Gastroesophageal sphincter (tissue), 4 donors: ENCODE data around the gene PCDHGB6. TPM values are rescaled to one million over a fixed set of nuclear protein-coding genes. Genes with fewer than 3 reads are reported as not detected.

Experiments used
- ATAC-seq: fragments of 150-250 bp; one replicate; pipeline ENCODE4 v1.9.1; 2016; ENCODE audit warnings: mild to moderate bottlenecking, moderate library complexity
- H3K27ac ChIP-seq, 4 donors: fragments of 200-600 bp; sonication (generic) in 3 of 4; 1 replicate in 3 of 4; 2 replicates in 1 of 4; pipeline ENCODE4 v1.5.1; 2016 to 2019
- H3K27me3 ChIP-seq: fragments of 200-600 bp; sonication (generic); one replicate; pipeline ENCODE4 v1.5.1; 2019
- H3K36me3 ChIP-seq, 2 donors: fragments of 200-600 bp; sonication (generic); one replicate each; pipeline ENCODE4 v1.5.1; 2019; ENCODE audit warnings: control low read depth in 1 of 2
- H3K4me1 ChIP-seq, 3 donors: fragments of 200-600 bp; sonication (generic); 1 replicate in 2 of 3; 2 replicates in 1 of 3; pipeline ENCODE4 v1.5.1; 2016 to 2019; ENCODE audit warnings: control low read depth in 2 of 3
- H3K4me3 ChIP-seq, 2 donors: fragments of 200-600 bp; sonication (generic); one replicate each; pipeline ENCODE4 v1.5.1; 2019; ENCODE audit warnings: mild to moderate bottlenecking in 1 of 2, moderate library complexity in 1 of 2
- H3K9me3 ChIP-seq, 3 donors: fragments of 200-600 bp; sonication (generic); one replicate each; pipeline ENCODE4 v1.5.1; 2017 to 2019; ENCODE audit warnings: control low read depth in 2 of 3
- CTCF ChIP-seq, 4 experiments: fragments of 200-600 bp in 2 of 4; fragments of 450-650 bp in 2 of 4; sonication (generic) in 1 of 4; IDR thresholded peaks; one replicate each; pipeline ENCODE4 v1.5.1; 2017 to 2019; ENCODE audit warnings: antibody characterized with exemption in 4 of 4, mild to moderate bottlenecking in 2 of 4, moderate library complexity in 2 of 4
- EP300 ChIP-seq: sonication (generic); formaldehyde crosslinking; IDR thresholded peaks from one replicate; pipeline ENCODE4 v1.6.1; 2017; ENCODE audit warnings: antibody characterized with exemption, mild to moderate bottlenecking
- POLR2A ChIP-seq, 2 donors: fragments of 450-650 bp; IDR thresholded peaks; one replicate each; pipeline ENCODE4 v1.6.1; 2017; ENCODE audit warnings: antibody characterized with exemption in 2 of 2, mild to moderate bottlenecking in 2 of 2, moderate library complexity in 1 of 2
- POLR2AphosphoS5 ChIP-seq: sonication (generic); formaldehyde crosslinking; IDR thresholded peaks from one replicate; pipeline ENCODE4 v1.6.1; 2017; ENCODE audit warnings: antibody characterized with exemption
- WGBS, 2 donors: methylation state at CpG; one replicate each; pipeline ENCODE4 v1.1.5; 2018; ENCODE audit warnings: low coverage in 1 of 2; 5-methylcytosine and 5-hydroxymethylcytosine counted together
- total RNA-seq, 4 donors: library from RNA; depleted of rRNA; stranded (reverse); fragments of >200 nt; gene quantifications; one replicate each; pipeline ENCODE4 v1.1.0, GENCODE V29; 2016

The PCDHGB6 gene
- total RNA-seq, 4 donors from 2014 or later: 5.7 to 11.7 (median 6.5) TPM

GRCh38 chr5:141434006-141434405, 26.2 kb downstream of the PCDHGB6 start:
- Histone ChIP-seq H3K4me3 (no peak overlapping the region), H3K4me1 (peaks cover 0 to 14% (median 0%) of the 10 kb centered on the region in 3 donors), H3K27me3 (no peaks in the 10 kb centered on the region), H3K9me3 (peaks cover 0 to 98% (median 11%) of the 10 kb centered on the region in 3 donors), H3K27ac (no peak overlapping the region), H3K36me3 (peaks cover 0 to 4% of the 10 kb centered on the region in 2 donors)
- TF ChIP-seq POLR2A (IDR thresholded peaks at IDR 0.05) (no peak), CTCF (IDR thresholded peaks at IDR 0.05) (no peak), POLR2AphosphoS5 (no peak), EP300 (no peak)
- no peak for ATAC-seq
- WGBS, 2 donors: 52 to 56% methylated on average over 2 of the region's 2 CpGs

GRCh38 chr5:141437221-141437620, 29.4 kb downstream of the PCDHGB6 start:
- Histone ChIP-seq H3K4me1 (no peaks in the 10 kb centered on the region), H3K9me3 (peaks cover 0 to 98% (median 2%) of the 10 kb centered on the region in 3 donors)
- WGBS, 2 donors: 72 to 91% methylated on average over 2 of the region's 2 CpGs

GRCh38 chr5:141439411-141440141, 31.8 kb downstream of the PCDHGB6 start:
- no peak for ATAC-seq
- WGBS, 2 donors: 63 to 75% methylated on average over 7 of the region's 10 CpGs
- Histone ChIP-seq H3K36me3 (peaks cover 0 to 19% of the 10 kb centered on the region in 2 donors), H3K4me1 (no peaks in the 10 kb centered on the region), H3K9me3 (peaks cover 0 to 92% (median 2%) of the 10 kb centered on the region in 3 donors), H3K27me3 (no peaks in the 10 kb centered on the region), H3K27ac (no peak overlapping the region), H3K4me3 (no peak overlapping the region)
- no peak for TF ChIP-seq POLR2AphosphoS5
- TF ChIP-seq POLR2A (IDR thresholded peaks at IDR 0.05): no peak
- no peak for TF ChIP-seq CTCF (IDR thresholded peaks at IDR 0.05)
- no peak for TF ChIP-seq EP300

More at GRCh38 chr5:141437221-141437620, 29.4 kb downstream of the PCDHGB6 start:
- H3K36me3 ChIP-seq: peaks cover 0 to 19% of the 10 kb centered on the region in 2 donors
- no peak for ATAC-seq
- H3K4me3 ChIP-seq: no peak overlapping the region
- TF ChIP-seq CTCF (IDR thresholded peaks at IDR 0.05) (no peak), EP300 (no peak), POLR2AphosphoS5 (no peak), POLR2A (IDR thresholded peaks at IDR 0.05) (no peak)
- no peaks in the 10 kb centered on the region for H3K27me3 ChIP-seq
- H3K27ac ChIP-seq: no peak overlapping the region

GRCh38 chr5:141440341-141440740, 32.5 kb downstream of the PCDHGB6 start:
- H3K27ac ChIP-seq: no peak overlapping the region
- no peaks in the 10 kb centered on the region for H3K4me1 ChIP-seq
- no peaks in the 10 kb centered on the region for H3K27me3 ChIP-seq
- no peak for ATAC-seq
- H3K9me3 ChIP-seq: peaks cover 0 to 92% (median 2%) of the 10 kb centered on the region in 3 donors
- WGBS, 2 donors: 94 to 95% methylated on average over 8 to 9 of the region's 9 CpGs
- no peak for TF ChIP-seq POLR2AphosphoS5
- no peak for TF ChIP-seq POLR2A (IDR thresholded peaks at IDR 0.05)
- no peak for TF ChIP-seq CTCF (IDR thresholded peaks at IDR 0.05)
- no peak for TF ChIP-seq EP300
- H3K36me3 ChIP-seq: peaks cover 0 to 19% of the 10 kb centered on the region in 2 donors
- H3K4me3 ChIP-seq: no peak overlapping the region
